ENCODE results near the gene MATN4.

DNA sequence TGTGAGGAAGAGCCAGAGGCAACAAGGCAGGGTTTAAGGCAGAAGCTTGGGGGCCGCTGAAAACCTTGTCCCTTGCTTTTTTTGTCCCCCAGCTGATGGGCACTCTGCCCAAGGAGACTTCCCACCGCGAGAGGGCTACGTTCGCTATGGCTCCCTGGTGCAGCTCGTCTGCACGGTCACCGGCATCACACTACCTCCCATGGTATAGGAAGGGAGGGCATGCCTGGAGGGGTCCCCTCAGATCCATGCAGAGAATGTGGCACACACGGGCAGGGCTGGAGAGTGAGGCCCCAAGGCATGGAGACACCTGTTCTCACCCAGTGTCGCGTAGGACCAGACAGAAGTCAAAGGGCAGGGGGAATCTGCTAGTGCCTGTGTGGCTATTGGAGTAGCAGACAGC, 5.8 kb upstream of the MATN4 start:
- TF ChIP-seq, protein P1, sequence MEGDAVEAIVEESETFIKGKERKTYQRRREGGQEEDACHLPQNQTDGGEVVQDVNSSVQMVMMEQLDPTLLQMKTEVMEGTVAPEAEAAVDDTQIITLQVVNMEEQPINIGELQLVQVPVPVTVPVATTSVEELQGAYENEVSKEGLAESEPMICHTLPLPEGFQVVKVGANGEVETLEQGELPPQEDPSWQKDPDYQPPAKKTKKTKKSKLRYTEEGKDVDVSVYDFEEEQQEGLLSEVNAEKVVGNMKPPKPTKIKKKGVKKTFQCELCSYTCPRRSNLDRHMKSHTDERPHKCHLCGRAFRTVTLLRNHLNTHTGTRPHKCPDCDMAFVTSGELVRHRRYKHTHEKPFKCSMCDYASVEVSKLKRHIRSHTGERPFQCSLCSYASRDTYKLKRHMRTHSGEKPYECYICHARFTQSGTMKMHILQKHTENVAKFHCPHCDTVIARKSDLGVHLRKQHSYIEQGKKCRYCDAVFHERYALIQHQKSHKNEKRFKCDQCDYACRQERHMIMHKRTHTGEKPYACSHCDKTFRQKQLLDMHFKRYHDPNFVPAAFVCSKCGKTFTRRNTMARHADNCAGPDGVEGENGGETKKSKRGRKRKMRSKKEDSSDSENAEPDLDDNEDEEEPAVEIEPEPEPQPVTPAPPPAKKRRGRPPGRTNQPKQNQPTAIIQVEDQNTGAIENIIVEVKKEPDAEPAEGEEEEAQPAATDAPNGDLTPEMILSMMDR (IDR thresholded peaks at IDR 0.05; ENCODE audit: insufficient read depth, low read length, poor library complexity, severe bottlenecking): no peak
- TF ChIP-seq EZH2phosphoT487 (conservative IDR thresholded peaks at IDR 0.05; ENCODE audit: low read length): no peak
